Measurements from ENCODE around the gene AUNIP.

The AUNIP gene

GRCh38 chr1:25831569-25832196, 27.6 kb downstream of the AUNIP start:
- Histone ChIP-seq H3K9me3 (ENCODE audit: severe bottlenecking) (no peaks in the 10 kb centered on the region), H3K4me3 (ENCODE audit: low read depth, low read length) (no peak overlapping the region), H3K27ac (no peak overlapping the region), H3K27me3 (ENCODE audit: insufficient read depth, low read depth, severe bottlenecking) (no peaks in the 10 kb centered on the region), H3K36me3 (peaks cover 96% of the 10 kb centered on the region)
- no peak for DNase-seq
- TF ChIP-seq CTCF (IDR thresholded peaks at IDR 0.05; ENCODE audit: low read depth, low read length), result no peak

GRCh38 chr1:25829046-25829445, 30.2 kb downstream of the AUNIP start:
- DNase-seq, result no peak
- Histone ChIP-seq H3K27ac (no peak overlapping the region), H3K36me3 (peaks cover 75% of the 10 kb centered on the region), H3K9me3 (ENCODE audit: severe bottlenecking) (no peaks in the 10 kb centered on the region), H3K4me3 (ENCODE audit: low read depth, low read length) (no peak overlapping the region), H3K27me3 (ENCODE audit: insufficient read depth, low read depth, severe bottlenecking) (no peaks in the 10 kb centered on the region)
- no peak for TF ChIP-seq CTCF (IDR thresholded peaks at IDR 0.05; ENCODE audit: low read depth, low read length)

- DNase-seq, result no peak
- no peaks in the 10 kb centered on the region for H3K9me3 ChIP-seq (ENCODE audit: severe bottlenecking)
- no peaks in the 10 kb centered on the region for H3K27me3 ChIP-seq (ENCODE audit: insufficient read depth, low read depth, severe bottlenecking)
- no peak overlapping the region for H3K4me3 ChIP-seq (ENCODE audit: low read depth, low read length)
- no peak for TF ChIP-seq CTCF (IDR thresholded peaks at IDR 0.05; ENCODE audit: low read depth, low read length)
- H3K27ac ChIP-seq, result no peak overlapping the region
- H3K36me3 ChIP-seq, result peaks cover 70% of the 10 kb centered on the region
Measured at GRCh38 chr1:25828491-25828890, 30.8 kb downstream of the AUNIP start.

GRCh38 chr1:25826571-25826970, 32.7 kb downstream of the AUNIP start:
- Histone ChIP-seq H3K27ac (no peak overlapping the region), H3K9me3 (ENCODE audit: severe bottlenecking) (no peaks in the 10 kb centered on the region), H3K27me3 (ENCODE audit: insufficient read depth, low read depth, severe bottlenecking) (no peaks in the 10 kb centered on the region), H3K36me3 (peaks cover 51% of the 10 kb centered on the region), H3K4me3 (ENCODE audit: low read depth, low read length) (no peak overlapping the region)
- no peak for TF ChIP-seq CTCF (IDR thresholded peaks at IDR 0.05; ENCODE audit: low read depth, low read length)
- no peak for DNase-seq

- Histone ChIP-seq H3K27ac (no peak overlapping the region), H3K36me3 (peaks cover 41% of the 10 kb centered on the region), H3K4me3 (ENCODE audit: low read depth, low read length) (no peak overlapping the region), H3K9me3 (ENCODE audit: severe bottlenecking) (no peaks in the 10 kb centered on the region), H3K27me3 (ENCODE audit: insufficient read depth, low read depth, severe bottlenecking) (no peaks in the 10 kb centered on the region)
- DNase-seq, result no peak
- no peak for TF ChIP-seq CTCF (IDR thresholded peaks at IDR 0.05; ENCODE audit: low read depth, low read length)
Measured at GRCh38 chr1:25825605-25826004, 33.7 kb downstream of the AUNIP start.

GRCh38 chr1:25821630-25822091, 37.6 kb downstream of the AUNIP start:
- no peak overlapping the region for H3K4me3 ChIP-seq (ENCODE audit: low read depth, low read length)

More at GRCh38 chr1:25821630-25822091, 37.6 kb downstream of the AUNIP start:
- no peak for TF ChIP-seq CTCF (IDR thresholded peaks at IDR 0.05; ENCODE audit: low read depth, low read length)
- no peak for DNase-seq
- Histone ChIP-seq H3K9me3 (ENCODE audit: severe bottlenecking) (no peaks in the 10 kb centered on the region), H3K36me3 (peaks cover 2% of the 10 kb centered on the region), H3K27ac (no peak overlapping the region), H3K27me3 (ENCODE audit: insufficient read depth, low read depth, severe bottlenecking) (no peaks in the 10 kb centered on the region)
